Measurements from ENCODE around the gene CARD11.

Gene CARD11

DNA sequence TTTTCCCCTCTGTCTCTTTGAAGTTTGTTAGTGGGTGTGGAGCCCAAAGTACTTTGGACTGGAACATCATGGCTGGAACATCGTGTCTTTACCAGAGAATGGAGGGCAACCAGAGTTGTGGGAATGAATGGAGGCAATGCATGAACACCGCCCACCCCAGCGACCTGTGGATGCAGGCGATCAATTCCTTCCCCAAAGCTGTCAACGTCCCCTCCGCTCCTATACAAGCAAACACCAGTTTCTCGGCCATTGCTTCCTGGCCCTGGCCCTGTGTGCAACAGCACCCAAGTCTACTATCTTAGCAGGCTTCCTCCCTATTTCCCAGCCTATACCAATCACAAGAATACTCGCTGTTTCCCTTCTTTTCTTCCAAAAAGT lies 62.6 kb downstream of the CARD11 start:
- TF ChIP-seq POLR2AphosphoS5 (IDR thresholded peaks at IDR 0.05; ENCODE audit: low read depth, low read length) (no peak), SIN3A (IDR thresholded peaks at IDR 0.05; ENCODE audit: borderline replicate concordance, insufficient read depth, low read length) (no peak), TAF1 (IDR thresholded peaks at IDR 0.05; ENCODE audit: borderline replicate concordance, insufficient read depth, low read length) (no peak), FOXP2 (optimal IDR thresholded peaks at IDR 0.05; ENCODE audit: borderline replicate concordance, extremely low read depth, extremely low read length, insufficient read depth) (no peak)
- TF ChIP-seq, protein P1, sequence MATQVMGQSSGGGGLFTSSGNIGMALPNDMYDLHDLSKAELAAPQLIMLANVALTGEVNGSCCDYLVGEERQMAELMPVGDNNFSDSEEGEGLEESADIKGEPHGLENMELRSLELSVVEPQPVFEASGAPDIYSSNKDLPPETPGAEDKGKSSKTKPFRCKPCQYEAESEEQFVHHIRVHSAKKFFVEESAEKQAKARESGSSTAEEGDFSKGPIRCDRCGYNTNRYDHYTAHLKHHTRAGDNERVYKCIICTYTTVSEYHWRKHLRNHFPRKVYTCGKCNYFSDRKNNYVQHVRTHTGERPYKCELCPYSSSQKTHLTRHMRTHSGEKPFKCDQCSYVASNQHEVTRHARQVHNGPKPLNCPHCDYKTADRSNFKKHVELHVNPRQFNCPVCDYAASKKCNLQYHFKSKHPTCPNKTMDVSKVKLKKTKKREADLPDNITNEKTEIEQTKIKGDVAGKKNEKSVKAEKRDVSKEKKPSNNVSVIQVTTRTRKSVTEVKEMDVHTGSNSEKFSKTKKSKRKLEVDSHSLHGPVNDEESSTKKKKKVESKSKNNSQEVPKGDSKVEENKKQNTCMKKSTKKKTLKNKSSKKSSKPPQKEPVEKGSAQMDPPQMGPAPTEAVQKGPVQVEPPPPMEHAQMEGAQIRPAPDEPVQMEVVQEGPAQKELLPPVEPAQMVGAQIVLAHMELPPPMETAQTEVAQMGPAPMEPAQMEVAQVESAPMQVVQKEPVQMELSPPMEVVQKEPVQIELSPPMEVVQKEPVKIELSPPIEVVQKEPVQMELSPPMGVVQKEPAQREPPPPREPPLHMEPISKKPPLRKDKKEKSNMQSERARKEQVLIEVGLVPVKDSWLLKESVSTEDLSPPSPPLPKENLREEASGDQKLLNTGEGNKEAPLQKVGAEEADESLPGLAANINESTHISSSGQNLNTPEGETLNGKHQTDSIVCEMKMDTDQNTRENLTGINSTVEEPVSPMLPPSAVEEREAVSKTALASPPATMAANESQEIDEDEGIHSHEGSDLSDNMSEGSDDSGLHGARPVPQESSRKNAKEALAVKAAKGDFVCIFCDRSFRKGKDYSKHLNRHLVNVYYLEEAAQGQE (IDR thresholded peaks at IDR 0.05; ENCODE audit: insufficient read depth in 1 of 2, low read depth in 2 of 2, low read length in 2 of 2): no peak

DNA sequence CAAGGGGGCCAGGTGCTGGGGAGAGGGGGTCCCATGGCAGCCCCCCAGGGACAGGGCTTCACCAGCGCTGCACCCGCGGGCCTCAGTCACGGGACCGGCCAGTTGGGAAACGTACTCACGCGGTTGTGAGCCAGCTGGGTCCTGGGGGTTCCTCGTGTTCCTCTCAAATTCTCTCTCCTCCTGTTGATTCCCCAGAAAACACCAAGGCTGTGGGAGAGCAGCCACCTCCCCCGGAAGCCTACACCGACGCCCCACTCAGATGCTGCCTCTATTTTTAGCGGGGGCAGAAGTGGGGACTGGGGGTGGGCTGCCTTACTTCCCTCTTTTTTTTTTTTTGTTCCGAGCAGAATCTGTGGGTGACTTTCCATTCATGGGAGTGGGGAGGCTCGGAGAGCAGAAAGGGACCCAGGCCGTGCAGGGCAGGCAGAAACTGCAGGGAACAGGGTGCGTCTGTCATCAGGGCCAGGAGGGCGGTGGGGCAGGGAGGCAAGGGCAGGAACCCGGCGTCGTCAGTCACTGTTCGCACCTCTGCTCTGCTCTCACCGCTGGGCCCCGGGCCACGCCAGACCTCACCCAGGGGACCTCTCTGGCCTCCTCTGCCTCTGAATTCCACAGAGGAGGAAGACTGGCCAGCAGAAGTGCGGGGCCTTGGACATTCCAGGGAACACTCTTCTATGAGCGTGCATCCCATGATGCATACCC lies 63.1 kb downstream of the CARD11 start:
- TF ChIP-seq, protein P1 (IDR thresholded peaks at IDR 0.05; ENCODE audit: insufficient read depth in 1 of 2, low read depth in 2 of 2, low read length in 2 of 2): no peak
- no peak for TF ChIP-seq SIN3A (IDR thresholded peaks at IDR 0.05; ENCODE audit: borderline replicate concordance, insufficient read depth, low read length)
- no peak for TF ChIP-seq TAF1 (IDR thresholded peaks at IDR 0.05; ENCODE audit: borderline replicate concordance, insufficient read depth, low read length)
- TF ChIP-seq POLR2AphosphoS5 (IDR thresholded peaks at IDR 0.05; ENCODE audit: low read depth, low read length): no peak
- no peak for TF ChIP-seq FOXP2 (optimal IDR thresholded peaks at IDR 0.05; ENCODE audit: borderline replicate concordance, extremely low read depth, extremely low read length, insufficient read depth)

DNA sequence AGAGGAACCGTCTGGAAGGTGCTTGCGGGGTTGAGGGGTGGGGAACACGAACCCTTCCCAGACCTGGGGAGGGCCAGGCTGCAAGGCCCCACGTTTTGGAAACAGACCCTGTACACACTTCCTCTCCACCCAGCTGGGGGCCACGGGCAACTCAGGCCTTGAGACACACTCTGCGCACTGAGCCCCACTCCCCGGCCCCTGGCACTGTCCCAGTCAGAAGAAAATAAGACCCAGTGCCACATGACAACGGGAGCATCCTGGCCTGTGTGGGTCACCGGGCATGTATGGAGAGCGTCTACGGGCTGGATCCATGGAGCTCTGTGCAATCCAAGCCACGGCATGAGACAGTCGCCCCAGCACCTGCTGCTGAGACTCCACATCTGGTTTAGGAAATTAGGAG lies 63.7 kb downstream of the CARD11 start:
- TF ChIP-seq TAF1 (IDR thresholded peaks at IDR 0.05; ENCODE audit: borderline replicate concordance, insufficient read depth, low read length) (no peak), FOXP2 (optimal IDR thresholded peaks at IDR 0.05; ENCODE audit: borderline replicate concordance, extremely low read depth, extremely low read length, insufficient read depth) (no peak), SIN3A (IDR thresholded peaks at IDR 0.05; ENCODE audit: borderline replicate concordance, insufficient read depth, low read length) (no peak), POLR2AphosphoS5 (IDR thresholded peaks at IDR 0.05; ENCODE audit: low read depth, low read length) (no peak)
- TF ChIP-seq, protein P1 (IDR thresholded peaks at IDR 0.05; ENCODE audit: insufficient read depth in 1 of 2, low read depth in 2 of 2, low read length in 2 of 2): no peak

DNA sequence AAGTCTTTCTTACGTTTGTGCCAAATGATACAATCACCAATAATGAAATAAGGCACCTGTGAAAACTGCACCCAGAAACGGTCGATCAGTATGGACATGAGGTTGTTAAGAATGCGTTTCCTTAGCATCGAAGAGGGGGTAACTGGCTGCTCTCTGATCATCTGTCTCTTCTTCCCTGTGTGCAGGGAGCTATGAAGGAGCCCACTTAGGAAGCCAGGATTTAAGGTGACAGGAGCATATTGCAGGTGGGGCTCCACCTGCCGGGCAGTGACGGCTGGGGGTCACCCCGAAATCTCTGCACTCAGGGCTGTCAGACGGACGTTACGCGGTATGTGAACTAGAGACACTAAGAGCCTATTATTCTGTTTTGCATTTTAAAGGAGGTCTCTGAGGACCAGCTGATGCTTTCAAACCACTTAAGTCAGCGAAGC lies 64.5 kb downstream of the CARD11 start:
- TF ChIP-seq, protein P1 (IDR thresholded peaks at IDR 0.05; ENCODE audit: insufficient read depth in 1 of 2, low read depth in 2 of 2, low read length in 2 of 2): no peak
- TF ChIP-seq FOXP2 (optimal IDR thresholded peaks at IDR 0.05; ENCODE audit: borderline replicate concordance, extremely low read depth, extremely low read length, insufficient read depth) (no peak), SIN3A (IDR thresholded peaks at IDR 0.05; ENCODE audit: borderline replicate concordance, insufficient read depth, low read length) (no peak), POLR2AphosphoS5 (IDR thresholded peaks at IDR 0.05; ENCODE audit: low read depth, low read length) (no peak), TAF1 (IDR thresholded peaks at IDR 0.05; ENCODE audit: borderline replicate concordance, insufficient read depth, low read length) (no peak)

Data from PFSK-1 (cell line).